KMS-11 (cell line): ENCODE results near the gene RAB3A.

ENCODE experiments used
- H2AFZ ChIP-seq: fragments of 200-600 bp; sonication (generic); 2 replicates; pipeline ENCODE4 v1.6.1; 2016; ENCODE audit warnings: antibody characterized with exemption, mixed run types, low read depth
- H3K27ac ChIP-seq: fragments of 200-600 bp; sonication (generic); 2 replicates; pipeline ENCODE4 v1.6.1; 2016; ENCODE audit warnings: mild to moderate bottlenecking, mixed run types
- H3K27me3 ChIP-seq: fragments of 200-600 bp; sonication (generic); 2 replicates; pipeline ENCODE4 v1.6.1; 2017; ENCODE audit warnings: mild to moderate bottlenecking, low read depth, mixed run types, moderate library complexity; ENCODE audit not compliant: insufficient read depth
- H3K36me3 ChIP-seq: fragments of 200-600 bp; sonication (generic); 2 replicates; pipeline ENCODE4 v1.6.1; 2017; ENCODE audit warnings: mild to moderate bottlenecking, mixed run types; ENCODE audit not compliant: insufficient read depth
- H3K4me1 ChIP-seq: fragments of 200-600 bp; sonication (generic); 2 replicates; pipeline ENCODE4 v1.6.1; 2016; ENCODE audit warnings: mild to moderate bottlenecking, low read depth, mixed run types; ENCODE audit not compliant: poor library complexity, severe bottlenecking
- H3K4me2 ChIP-seq: fragments of 200-600 bp; sonication (generic); 2 replicates; pipeline ENCODE4 v1.7.0; 2016; ENCODE audit warnings: mild to moderate bottlenecking, mixed run types
- H3K4me3 ChIP-seq: fragments of 200-600 bp; sonication (generic); IDR thresholded peaks from 2 replicates; pipeline ENCODE4 v1.6.1; 2017; ENCODE audit warnings: low read depth, low read length, mixed read lengths; ENCODE audit not compliant: insufficient read depth
- H3K79me2 ChIP-seq: fragments of 200-600 bp; sonication (generic); 2 replicates; pipeline ENCODE4 v1.6.1; 2016; ENCODE audit warnings: low read depth, mixed run types; ENCODE audit not compliant: insufficient read depth
- H3K9ac ChIP-seq: fragments of 200-600 bp; sonication (generic); 2 replicates; pipeline ENCODE4 v1.6.1; 2016; ENCODE audit warnings: mild to moderate bottlenecking, mixed run types
- H4K20me1 ChIP-seq: fragments of 200-600 bp; sonication (generic); 2 replicates; pipeline ENCODE4 v1.6.1; 2016; ENCODE audit warnings: mild to moderate bottlenecking, mixed run types; ENCODE audit not compliant: insufficient read depth
- TF ChIP-seq, protein P1 (sequence below): fragments of 200-600 bp; sonication (generic); conservative IDR thresholded peaks from 2 replicates; pipeline ENCODE4 v1.6.1; 2017; ENCODE audit warnings: low read depth, mild to moderate bottlenecking, antibody characterized with exemption, low read length, moderate library complexity, mixed read lengths

The RAB3A gene

DNA sequence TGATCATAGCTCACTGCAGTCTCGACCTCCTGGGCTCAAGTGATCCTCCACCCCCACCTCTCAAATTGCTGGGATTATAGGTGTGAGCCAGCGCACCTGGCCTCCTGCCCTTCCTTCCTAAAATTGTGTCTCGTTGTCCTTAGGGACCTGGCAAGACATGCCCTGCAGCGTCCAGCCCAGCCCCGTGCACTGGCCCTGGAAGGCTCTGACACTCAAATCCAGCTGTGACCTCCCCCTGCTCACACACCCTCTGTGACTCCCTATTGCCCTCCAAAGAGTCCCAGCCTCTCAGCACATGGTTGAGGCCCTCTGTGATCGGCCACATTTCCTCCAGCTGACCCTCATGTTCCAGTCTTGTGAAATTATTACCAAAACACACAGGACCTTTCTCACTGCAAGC, 5.9 kb downstream of the RAB3A start:
- Histone ChIP-seq H3K79me2 (no peaks in the 10 kb centered on the region; the same call in 1 of the 2 replicates), H3K9ac (no peak overlapping the region), H3K4me3 (no peak overlapping the region), H2AFZ (no peak overlapping the region), H3K4me1 (peaks cover 4% of the 10 kb centered on the region), H3K27ac (no peak overlapping the region), H3K27me3 (peaks cover 3% of the 10 kb centered on the region; the same call in 1 of the 2 replicates), H4K20me1 (no peaks in the 10 kb centered on the region), H3K4me2 (no peak overlapping the region), H3K36me3 (no peaks in the 10 kb centered on the region)
- TF ChIP-seq, protein P1, sequence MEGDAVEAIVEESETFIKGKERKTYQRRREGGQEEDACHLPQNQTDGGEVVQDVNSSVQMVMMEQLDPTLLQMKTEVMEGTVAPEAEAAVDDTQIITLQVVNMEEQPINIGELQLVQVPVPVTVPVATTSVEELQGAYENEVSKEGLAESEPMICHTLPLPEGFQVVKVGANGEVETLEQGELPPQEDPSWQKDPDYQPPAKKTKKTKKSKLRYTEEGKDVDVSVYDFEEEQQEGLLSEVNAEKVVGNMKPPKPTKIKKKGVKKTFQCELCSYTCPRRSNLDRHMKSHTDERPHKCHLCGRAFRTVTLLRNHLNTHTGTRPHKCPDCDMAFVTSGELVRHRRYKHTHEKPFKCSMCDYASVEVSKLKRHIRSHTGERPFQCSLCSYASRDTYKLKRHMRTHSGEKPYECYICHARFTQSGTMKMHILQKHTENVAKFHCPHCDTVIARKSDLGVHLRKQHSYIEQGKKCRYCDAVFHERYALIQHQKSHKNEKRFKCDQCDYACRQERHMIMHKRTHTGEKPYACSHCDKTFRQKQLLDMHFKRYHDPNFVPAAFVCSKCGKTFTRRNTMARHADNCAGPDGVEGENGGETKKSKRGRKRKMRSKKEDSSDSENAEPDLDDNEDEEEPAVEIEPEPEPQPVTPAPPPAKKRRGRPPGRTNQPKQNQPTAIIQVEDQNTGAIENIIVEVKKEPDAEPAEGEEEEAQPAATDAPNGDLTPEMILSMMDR = no peak

DNA sequence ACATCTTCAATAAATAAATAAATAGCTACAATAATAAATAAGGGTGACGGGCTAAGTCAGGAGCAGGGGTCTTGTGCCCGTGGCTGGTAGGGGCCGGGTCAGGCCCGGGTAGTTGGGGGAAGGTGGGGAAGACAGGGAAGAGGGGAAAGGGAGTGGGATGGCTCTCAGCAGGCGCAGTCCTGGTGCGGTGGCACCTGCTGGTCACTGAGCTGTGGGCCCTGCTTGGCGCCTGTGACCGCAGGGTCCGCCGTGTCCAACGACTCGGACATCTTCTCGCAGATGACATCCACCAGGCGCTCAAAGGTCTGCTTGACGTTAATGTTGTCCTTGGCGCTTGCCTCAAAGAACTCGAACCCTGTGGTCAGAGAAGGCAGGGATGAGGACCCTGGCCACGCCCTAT, 6.5 kb downstream of the RAB3A start:
- no peak overlapping the region for H3K9ac ChIP-seq
- peaks cover 3% of the 10 kb centered on the region; the same call in 1 of the 2 replicates for H3K27me3 ChIP-seq
- H2AFZ ChIP-seq = no peak overlapping the region
- no peak overlapping the region for H3K4me2 ChIP-seq
- no peaks in the 10 kb centered on the region for H4K20me1 ChIP-seq
- H3K36me3 ChIP-seq = no peaks in the 10 kb centered on the region
- no peaks in the 10 kb centered on the region; the same call in 1 of the 2 replicates for H3K79me2 ChIP-seq
- no peak overlapping the region for H3K4me3 ChIP-seq
- H3K4me1 ChIP-seq = peaks cover 4% of the 10 kb centered on the region
- TF ChIP-seq, protein P1 = no peak
- H3K27ac ChIP-seq = no peak overlapping the region

DNA sequence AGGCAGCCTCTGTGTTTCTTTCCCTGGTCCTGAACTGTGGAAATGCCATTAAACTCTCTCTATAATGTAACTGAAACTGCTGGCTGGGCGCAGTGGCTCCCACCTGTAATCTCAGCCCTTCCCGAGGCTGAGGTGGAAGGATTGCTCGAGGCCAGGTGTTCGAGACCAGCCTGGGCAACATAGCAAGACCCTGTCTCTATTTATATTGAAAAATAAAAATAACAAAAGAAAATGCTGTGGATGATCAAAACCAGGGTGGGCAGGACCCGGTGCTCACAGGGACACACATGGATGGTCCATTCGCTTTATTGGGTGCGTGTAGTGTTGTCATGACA, 7.4 kb downstream of the RAB3A start:
- Histone ChIP-seq H3K4me2 (no peak overlapping the region), H3K9ac (no peak overlapping the region), H4K20me1 (no peaks in the 10 kb centered on the region), H3K4me3 (no peak overlapping the region), H3K4me1 (peaks cover 11% of the 10 kb centered on the region), H3K79me2 (no peaks in the 10 kb centered on the region; the same call in 1 of the 2 replicates), H2AFZ (no peak overlapping the region), H3K36me3 (no peaks in the 10 kb centered on the region), H3K27me3 (peaks cover 3% of the 10 kb centered on the region; the same call in 1 of the 2 replicates), H3K27ac (no peak overlapping the region)
- TF ChIP-seq, protein P1 = no peak

DNA sequence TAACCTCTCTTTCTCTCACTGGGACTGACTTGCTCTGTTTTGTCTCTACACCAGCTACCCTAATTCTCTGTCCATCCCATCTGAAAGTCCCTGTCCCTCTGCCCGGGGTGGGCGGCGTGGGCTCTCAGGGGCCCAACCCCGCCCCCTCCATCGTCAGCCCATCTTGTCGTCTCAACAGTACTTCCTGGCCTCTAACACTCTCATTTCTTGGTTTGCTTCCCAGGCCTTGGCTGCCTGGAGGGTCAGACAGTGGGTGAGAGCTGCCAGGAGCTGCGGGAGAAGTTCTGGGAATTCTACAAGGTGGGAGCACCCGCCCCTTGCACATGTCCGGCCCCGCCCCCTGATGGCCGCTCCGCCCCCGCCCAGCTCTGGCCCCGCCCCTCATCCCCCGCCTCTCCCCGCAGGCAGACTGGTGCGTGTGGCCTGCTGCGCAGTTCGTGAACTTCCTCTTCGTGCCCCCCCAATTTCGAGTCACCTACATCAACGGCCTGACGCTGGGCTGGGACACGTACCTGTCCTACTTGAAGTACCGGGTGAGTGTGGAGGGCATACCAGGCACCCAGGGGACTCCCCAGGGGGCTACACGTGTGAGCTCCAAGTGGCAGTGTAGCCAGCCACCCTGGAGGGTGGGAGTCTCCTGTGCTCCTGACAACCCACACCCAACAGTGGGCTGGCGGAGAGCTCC, 9.1 kb downstream of the RAB3A start:
- H3K27ac ChIP-seq = no peak overlapping the region
- H3K27me3 ChIP-seq = peaks cover under 1% of the 10 kb centered on the region; the same call in 1 of the 2 replicates
- H2AFZ ChIP-seq = no peak overlapping the region
- H3K79me2 ChIP-seq = no peaks in the 10 kb centered on the region; the same call in 1 of the 2 replicates
- H3K36me3 ChIP-seq = no peaks in the 10 kb centered on the region
- no peaks in the 10 kb centered on the region for H4K20me1 ChIP-seq
- TF ChIP-seq, protein P1 = no peak
- H3K4me1 ChIP-seq = peaks cover 12% of the 10 kb centered on the region
- H3K9ac ChIP-seq = no peak overlapping the region
- H3K4me3 ChIP-seq = no peak overlapping the region
- no peak overlapping the region; the same call in 1 of the 2 replicates for H3K4me2 ChIP-seq
